ENCODE results near the gene ADAMTS19. TPM values are rescaled to one million over a fixed set of nuclear protein-coding genes. Genes with fewer than 3 reads are reported as not detected.

ADAMTS19 gene
- total RNA-seq, 1 experiment from 2014 or later, result 20.3 TPM

- H3K4me3 Mint-ChIP-seq, result no peak overlapping the region
- H2BK15ac ChIP-seq (ENCODE audit: low read depth, low read length), result no peak overlapping the region
- H3K56ac ChIP-seq (ENCODE audit: insufficient read length, low read depth, low read length), result no peak overlapping the region
- H3K79me1 ChIP-seq (ENCODE audit: insufficient read depth, low read depth, low read length, poor library complexity, severe bottlenecking), result no peaks in the 10 kb centered on the region
- peaks cover 3 to 6% of the 10 kb centered on the region in 2 experiments; a peak in 3 of 4 replicates for H3K4me1 Mint-ChIP-seq
- H4K91ac ChIP-seq (ENCODE audit: insufficient read length, low read depth, low read length), result no peak overlapping the region
- no peak overlapping the region for H2AK5ac ChIP-seq (ENCODE audit: insufficient read length, low read length)
- H3K27ac ChIP-seq (ENCODE audit: insufficient read length, low read depth, low read length), result no peak overlapping the region
- no peaks in the 10 kb centered on the region for H4K20me1 ChIP-seq (ENCODE audit: control insufficient read depth, insufficient read depth, insufficient read length)
- no peak overlapping the region for H2BK5ac ChIP-seq (ENCODE audit: insufficient read length, low read length)
- no peak overlapping the region for H3T11ph ChIP-seq (ENCODE audit: low read length)
- no peak overlapping the region for H2BK12ac ChIP-seq (ENCODE audit: insufficient read length, low read depth, low read length)
- DNase-seq, result no peak
- no peak overlapping the region for H2AFZ ChIP-seq (ENCODE audit: low read length)
- no peaks in the 10 kb centered on the region for H3K27me3 ChIP-seq (ENCODE audit: insufficient read depth, low read length)
- no peak overlapping the region for H3K9ac ChIP-seq (ENCODE audit: extremely low read depth, insufficient read length, low read length)
- no peak overlapping the region for H3K4ac ChIP-seq (ENCODE audit: low read depth, low read length)
- H2BK20ac ChIP-seq (ENCODE audit: low read depth, low read length, poor library complexity, severe bottlenecking), result no peak overlapping the region
- no peak overlapping the region for H2BK120ac ChIP-seq (ENCODE audit: low read depth, low read length, poor library complexity, severe bottlenecking)
- no peaks in the 10 kb centered on the region for H3K23me2 ChIP-seq (ENCODE audit: insufficient read length, low read depth, low read length, poor library complexity, severe bottlenecking)
- no peaks in the 10 kb centered on the region for H3K9me3 ChIP-seq (ENCODE audit: control insufficient read depth, low read depth, low read length)
- peaks cover 12 to 20% (median 12%) of the 10 kb centered on the region in 3 experiments for H3K36me3 Mint-ChIP-seq (ENCODE audit: insufficient read depth in 1 of 3, low read depth in 3 of 3)
- H3K9me3 Mint-ChIP-seq, result peaks cover 4 to 10% of the 10 kb centered on the region in 2 experiments
- no peak overlapping the region for H3K27ac Mint-ChIP-seq
- H3K23ac ChIP-seq (ENCODE audit: insufficient read length, low read depth, low read length), result no peak overlapping the region
- H3K18ac ChIP-seq (ENCODE audit: insufficient read length, low read depth, low read length), result no peak overlapping the region
- TF ChIP-seq CTCF (conservative IDR thresholded peaks at IDR 0.05), result no peak
- H4K5ac ChIP-seq (ENCODE audit: insufficient read length, low read depth, low read length), result no peak overlapping the region
- no CpG with 5 or more reads among the region's 3 CpGs for WGBS (ENCODE audit: extremely low coverage, insufficient read length, low lambda C conversion rate)
- H3K27me3 Mint-ChIP-seq (ENCODE audit: low read depth), result no peaks in the 10 kb centered on the region
- no peaks in the 10 kb centered on the region for H3K4me1 ChIP-seq (ENCODE audit: insufficient read depth, low read length)
- no peak overlapping the region for H3K4me2 ChIP-seq (ENCODE audit: insufficient read depth, insufficient read length, low read length)
- no peak overlapping the region for H4K8ac ChIP-seq (replicated peaks; ENCODE audit: insufficient read length, low read depth, low read length)
- H3K79me2 ChIP-seq (ENCODE audit: insufficient read depth, low read length), result no peaks in the 10 kb centered on the region
- no peak overlapping the region for H3K14ac ChIP-seq (ENCODE audit: insufficient read depth, low read length)
Observed at GRCh38 chr5:129541051-129541450, 81.0 kb downstream of the ADAMTS19 start.
